Activated T-cell treated with anti-CD3 and anti-CD28 coated beads, Interleukin-2, amount 50 U/mL, for 1 hour (primary cell): ENCODE data around the gene GOLGA6L10.
A peak's percentile ranks its signal among the peaks of the same experiment; 100 is the strongest.
"Not testable (repeated sequence)": the region's sequence is repeated elsewhere in the genome, so short reads cannot be mapped to it uniquely, and the experiment has no call there.

ENCODE experiments used
- DNase-seq: peaks from one replicate; pipeline ENCODE4 v3.0.0-alpha.2; 2020

The GOLGA6L10 gene, protein sequence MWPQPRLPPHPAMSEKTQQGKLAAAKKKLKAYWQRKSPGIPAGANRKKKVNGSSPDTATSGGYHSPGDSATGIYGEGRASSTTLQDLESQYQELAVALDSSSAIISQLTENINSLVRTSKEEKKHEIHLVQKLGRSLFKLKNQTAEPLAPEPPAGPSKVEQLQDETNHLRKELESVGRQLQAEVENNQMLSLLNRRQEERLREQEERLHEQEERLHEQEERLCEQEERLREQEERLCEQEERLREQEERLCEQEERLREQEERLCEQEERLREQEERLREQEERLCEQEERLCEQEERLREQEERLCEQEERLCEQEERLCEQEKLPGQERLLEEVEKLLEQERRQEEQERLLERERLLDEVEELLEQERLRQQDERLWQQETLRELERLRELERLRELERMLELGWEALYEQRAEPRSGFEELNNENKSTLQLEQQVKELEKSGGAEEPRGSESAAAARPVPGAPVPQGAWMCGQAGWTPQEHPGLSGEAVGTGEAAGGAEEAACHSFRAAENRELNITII

DNA sequence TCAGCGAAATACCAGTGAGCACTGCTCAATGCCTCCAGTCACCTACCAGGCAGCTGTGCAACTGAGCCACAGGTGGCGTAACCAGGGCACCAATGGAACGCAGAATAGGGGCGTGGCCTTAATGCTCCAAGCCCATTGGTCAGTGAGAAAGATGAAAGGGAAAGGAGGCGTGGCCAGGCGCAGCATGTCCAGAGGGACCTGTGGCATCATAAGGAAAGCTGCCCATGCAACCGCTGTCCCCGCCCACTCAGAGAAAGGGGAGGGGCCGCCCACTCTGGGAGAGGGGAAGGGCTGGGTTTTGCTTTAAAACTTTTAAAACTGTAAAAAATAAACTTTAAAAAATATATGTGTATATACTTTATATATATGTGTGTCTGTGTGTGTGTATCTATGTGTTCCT, at the start of gene GOLGA6L10:
Gene GOLGA6L10 (minus strand): TSS at position 101 of the 400 bp plus-strand sequence. CDS start 100 bp downstream, at position 1.
- DNase-seq: not testable (repeated sequence)

DNA sequence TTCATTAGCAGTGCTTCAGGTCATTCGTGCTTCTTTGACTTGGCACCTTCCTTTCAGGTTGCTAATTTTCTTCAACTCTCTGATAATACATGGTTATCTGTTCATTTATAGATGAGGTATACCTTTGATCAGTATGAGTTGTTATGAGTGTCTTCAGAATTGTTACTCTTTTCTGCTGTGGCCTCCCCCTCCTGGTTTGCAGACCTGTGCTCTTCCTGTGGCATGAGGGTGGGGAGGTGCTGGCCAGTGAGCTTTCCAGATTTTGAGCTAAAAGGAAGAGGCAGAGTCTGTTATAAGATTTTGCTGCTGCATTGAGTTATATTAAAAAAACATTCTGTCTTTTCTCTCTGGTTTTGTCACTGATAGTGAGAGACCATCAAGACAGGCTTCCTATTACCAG, 49.5 kb upstream of the GOLGA6L10 start:
- no peak for DNase-seq

DNA sequence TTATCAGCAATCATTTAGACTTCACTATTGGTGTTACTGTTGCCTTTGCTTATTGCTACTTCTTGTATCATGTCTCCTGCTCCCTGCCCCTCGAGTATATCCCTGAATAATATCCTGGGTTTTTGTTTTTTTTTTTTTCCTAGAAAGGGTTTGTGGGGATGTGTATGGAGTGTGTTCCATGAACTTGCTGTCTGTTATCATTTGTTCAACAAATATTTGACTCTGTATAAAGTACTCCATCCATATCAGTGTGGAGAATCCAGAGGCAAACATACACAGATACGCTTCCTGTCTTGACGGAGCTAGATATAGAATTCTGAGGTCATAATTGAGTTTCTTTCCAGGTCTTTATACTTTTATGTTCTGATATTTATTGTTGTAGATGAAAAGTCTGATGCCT, 48.5 kb upstream of the GOLGA6L10 start:
- no peak for DNase-seq

DNA sequence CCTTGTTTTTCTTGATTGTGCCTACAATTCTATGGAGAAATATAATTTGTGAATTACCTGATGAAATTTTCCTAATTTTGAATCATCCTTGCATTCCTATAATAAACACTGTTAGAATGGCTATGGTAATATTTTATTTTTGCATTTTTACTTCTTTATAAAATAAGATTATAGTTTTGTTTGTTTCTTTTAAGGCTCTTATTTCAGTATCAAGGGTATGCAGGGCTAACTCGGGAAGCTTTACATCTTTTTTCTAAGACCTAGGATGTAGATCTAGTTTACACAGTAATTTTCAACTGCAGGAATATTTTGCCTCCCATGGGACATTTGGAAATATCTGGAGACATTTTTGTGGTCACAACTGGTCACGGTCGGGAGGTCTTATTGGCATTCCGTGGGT, 46.5 kb upstream of the GOLGA6L10 start:
- DNase-seq: not testable (repeated sequence)

DNA sequence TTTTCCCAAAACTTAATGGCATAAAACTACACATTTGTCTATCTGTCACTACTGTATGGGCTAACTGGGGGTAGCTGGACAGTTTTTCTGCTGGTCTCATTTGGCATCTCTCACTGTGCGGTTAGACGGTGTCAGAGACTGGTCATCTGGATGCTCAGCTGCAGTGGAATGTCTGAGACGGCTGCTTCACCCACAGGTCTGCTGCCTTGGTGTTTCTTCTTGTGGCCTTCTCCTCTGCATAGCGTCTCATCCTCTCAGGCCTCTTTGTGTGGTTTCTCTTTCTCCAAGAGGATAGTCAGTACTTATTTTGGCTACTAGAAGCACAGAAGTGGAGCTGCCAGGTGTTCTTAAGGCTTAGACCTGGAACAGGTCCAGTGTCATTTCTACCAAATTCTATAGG, 44.4 kb upstream of the GOLGA6L10 start:
- DNase-seq: no peak

DNA sequence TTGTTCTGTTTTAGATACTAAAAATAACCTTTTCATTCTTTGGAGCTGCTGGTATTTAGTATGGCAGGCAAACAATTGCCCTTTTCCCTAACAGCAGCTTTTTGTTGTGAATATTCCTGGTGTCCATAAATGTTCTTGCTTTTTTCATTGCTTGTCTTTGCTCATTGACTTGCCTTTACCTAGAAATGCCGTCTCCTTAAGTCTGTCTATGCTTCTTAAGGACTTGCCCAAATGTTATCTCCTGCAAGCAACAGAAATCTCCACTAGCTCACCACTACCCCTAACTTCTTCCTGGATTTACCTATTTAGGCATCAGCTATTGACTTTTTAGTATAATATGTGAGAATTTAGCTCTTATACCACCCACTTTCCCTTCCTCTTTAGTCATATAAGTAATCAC, 42.8 kb upstream of the GOLGA6L10 start:
- DNase-seq: not testable (repeated sequence)

DNA sequence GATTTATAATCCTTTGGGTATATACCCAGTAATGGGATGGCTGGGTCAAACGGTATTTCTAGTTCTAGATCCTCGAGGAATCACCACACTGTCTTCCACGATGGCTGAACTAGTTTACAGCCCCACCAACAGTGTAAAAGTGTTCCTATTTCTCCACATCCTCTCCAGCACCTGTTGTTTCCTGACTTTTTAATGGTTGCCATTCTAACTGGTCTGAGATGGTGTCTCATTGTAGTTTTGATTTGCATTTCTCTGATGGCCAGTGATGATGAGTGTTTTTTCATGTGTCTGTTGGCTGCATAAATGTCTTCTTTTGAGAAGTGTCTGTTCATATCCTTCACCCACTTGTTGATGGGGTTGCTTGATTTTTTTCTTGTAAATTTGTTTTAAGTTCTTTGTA, 40.9 kb upstream of the GOLGA6L10 start:
- not testable (repeated sequence) for DNase-seq

DNA sequence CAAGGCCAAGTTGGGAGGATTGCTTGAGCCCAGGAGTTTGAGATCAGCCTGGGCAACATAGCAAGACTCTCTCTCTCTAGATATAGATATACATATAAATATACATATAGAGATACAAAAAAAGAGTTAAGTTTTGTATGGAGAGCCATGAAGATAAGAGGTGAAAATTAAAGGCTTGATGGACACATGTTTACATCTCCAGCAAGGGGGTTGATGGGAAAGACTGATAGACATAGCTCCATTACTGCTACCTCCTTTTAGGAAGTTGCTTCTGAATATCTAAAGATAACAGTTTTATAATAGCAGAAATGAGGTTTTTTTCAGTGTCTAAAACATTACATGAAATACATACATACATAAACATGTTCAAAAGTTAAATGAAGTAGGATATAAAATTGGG, 37.9 kb upstream of the GOLGA6L10 start:
- not testable (repeated sequence) for DNase-seq

DNA sequence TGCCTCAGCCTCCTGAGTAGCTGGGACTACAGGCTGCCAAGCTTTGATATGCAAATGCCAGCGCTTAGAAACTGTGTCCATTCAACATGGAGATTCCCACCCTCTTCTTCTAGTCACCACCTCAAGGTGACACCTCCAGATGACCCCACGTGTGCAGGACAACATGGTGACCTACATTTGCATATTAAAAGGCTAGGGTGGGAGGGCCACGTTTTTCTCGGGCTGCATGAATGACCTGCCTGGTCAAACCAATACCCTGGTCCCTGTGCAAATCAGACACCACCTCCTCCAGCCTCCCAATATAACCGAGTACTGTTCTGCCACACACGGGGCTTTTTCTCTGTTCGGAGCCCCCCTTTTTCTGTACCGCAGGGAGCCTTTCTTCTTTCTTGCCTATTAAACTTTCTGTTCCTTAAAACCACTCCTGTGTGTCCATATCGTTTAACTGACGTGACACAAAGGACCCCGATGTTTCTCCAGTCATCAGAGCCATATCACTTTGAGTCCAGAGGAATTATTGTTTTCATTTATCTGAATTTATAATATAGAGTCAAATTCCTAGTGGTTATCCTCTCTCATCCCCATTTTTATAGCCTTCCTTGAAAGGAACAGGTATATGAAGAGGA, 32.2 kb upstream of the GOLGA6L10 start:
- DNase-seq: not testable (repeated sequence)

DNA sequence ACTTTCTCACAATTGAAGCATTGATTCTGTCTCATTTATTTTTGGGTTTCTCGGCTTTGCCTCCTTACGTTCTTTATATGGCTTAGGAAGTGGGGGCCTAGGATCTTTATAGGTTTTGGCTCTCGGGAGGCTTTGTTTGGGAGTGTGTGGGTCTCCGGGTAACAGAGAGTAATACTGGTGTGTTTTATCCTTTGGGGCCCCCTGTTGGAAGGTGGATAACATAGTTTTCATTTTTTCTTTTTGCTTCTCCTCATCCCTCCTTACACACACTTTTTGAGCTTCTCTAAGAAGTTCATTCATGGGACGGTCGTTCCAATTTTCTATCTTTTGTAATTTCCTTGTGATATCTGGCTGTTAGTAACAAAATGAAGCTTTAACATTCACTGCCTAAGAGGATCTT, 30.3 kb upstream of the GOLGA6L10 start:
- not testable (repeated sequence) for DNase-seq

DNA sequence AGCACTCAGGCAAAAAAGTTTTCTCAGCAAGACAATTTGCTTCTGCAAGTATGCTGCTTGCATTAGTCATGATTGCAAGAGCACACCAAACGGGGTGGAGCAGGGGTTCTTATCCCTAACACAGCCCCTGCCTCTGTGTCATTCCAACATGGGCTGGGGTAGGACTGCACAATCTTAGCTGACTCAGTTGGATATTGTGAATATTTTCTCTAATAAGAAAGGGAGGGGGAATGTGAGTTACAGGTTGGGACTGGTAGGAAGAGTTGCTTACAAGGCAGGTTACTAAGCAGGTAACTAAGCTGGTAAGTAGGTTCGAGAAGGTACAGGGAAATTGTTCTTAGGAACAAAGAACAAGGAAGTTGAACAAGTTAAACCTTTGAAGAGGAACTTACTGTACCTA, 24.4 kb upstream of the GOLGA6L10 start:
- not testable (repeated sequence) for DNase-seq

DNA sequence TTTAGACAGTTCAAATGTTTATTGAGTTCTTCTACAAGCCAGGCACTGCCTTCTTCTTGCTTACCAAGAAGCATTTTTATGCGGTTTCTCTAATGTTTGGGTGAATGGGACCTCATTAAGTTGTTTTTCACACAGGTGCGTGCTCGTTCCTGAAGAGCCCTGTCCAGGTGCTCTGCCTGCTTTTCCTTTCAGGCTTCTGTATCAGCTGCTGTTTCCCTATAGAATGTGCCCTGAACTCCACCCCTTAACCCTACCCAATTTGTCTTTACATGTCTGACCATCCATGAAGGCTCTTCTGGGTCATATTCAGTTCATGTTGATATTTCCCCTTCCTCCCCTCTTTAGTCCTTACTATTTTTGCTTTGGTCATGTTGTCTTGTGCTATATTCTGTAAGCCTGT, 22.4 kb upstream of the GOLGA6L10 start:
- no peak for DNase-seq

DNA sequence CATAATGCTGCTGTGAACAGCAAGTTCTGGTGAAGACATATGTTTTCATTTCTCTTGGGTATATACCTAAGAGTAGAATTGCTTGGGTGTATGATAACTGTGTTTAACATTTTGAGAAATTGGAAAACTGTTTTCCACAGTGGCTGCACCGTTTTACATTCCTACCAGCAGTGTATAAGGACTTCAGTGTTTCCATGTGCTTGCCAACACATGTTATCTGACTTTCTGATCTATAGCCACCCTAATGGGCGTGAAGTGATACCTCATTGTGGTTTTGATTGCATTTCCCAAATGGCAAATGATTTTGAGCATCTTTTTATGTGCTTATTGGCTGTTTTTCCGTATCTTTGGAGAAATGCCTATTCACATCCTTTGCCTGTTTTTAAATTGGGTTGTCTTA, 18.5 kb upstream of the GOLGA6L10 start:
- not testable (repeated sequence) for DNase-seq

DNA sequence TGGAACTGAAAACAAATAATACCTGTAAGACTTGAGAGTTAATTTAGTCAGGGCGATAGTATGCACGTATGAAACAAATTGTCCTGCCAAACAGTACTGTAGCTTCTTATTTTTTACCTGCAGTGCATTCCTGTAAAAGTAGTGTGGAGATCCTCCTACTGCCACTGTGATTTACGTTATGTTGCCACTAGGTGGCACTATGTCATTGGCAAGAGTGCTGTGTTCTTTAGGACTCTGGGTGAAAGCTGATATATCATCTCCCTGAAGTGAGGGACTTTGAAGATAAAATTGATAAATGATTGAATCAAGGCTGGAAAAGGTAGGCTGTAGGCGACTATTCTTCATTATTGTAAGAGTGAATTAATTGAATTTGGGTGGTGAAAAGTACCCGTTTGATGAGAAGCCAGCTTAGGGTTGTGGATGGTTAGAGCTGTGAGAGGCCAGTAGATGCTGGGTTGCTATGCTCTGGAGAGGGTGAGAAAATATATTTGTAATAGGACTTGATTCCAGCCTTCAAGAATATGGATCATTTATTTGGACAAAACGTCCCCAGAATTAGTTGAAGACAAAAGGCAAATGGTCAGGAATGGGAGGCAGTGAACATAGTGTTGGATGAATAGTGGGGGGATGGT, 16.5 kb upstream of the GOLGA6L10 start:
- peak; percentile 18 for DNase-seq

DNA sequence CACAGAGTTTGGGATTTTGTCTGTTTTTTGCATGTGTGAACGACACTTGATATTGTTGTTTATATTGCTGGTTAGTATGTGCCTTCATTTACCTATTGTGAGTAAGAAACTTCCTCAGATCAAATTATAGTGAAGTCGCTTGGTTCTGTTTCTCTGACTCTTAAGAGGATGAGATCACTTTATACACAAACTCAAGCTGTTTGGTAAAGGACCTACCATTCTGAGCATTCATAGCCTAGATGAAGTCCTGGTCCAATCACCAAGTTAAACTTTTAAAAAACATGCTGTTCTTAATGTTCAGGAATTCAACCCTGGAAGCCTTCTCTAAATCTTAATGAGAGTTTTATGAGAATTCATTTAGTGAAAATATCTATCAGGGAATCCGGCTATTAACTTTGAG, 15.3 kb upstream of the GOLGA6L10 start:
- not testable (repeated sequence) for DNase-seq

DNA sequence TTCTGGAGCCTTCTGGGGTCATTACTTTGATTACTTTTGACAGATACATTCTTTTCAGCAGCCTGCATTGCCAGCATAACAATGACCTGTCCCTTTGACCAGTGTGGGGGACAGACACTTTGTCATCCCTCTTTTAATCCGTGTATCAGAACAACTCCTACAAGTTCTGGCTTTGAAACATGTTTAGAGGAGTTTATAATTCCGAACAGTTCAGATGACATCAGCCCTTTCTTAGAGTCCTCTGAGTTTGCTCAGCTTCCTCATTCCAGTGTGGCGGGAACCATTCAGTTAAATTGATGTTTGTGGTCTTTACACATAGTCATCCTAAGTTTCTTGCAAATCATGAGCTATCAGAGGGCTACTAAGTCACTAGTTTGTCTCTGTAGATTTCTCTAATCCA, 13.5 kb upstream of the GOLGA6L10 start:
- not testable (repeated sequence) for DNase-seq

DNA sequence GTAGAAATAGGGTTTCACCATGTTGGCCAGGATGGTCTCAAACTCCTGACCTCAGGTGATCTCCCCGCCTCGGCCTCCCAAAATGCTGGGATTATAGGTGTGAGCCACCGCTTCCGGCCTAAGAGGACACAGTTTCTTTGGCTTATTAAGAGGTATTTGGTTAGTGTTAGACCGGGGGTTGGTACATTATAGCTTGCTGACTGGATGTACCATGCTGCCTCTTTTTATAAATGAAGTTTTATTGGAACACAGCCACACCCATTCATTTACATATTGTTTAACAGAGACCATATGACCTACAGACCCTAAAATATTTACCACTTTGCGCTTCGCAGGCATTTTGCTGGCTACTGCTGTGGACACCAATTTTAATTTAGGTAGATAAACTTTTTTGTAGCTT, 11.3 kb upstream of the GOLGA6L10 start:
- DNase-seq: not testable (repeated sequence)

DNA sequence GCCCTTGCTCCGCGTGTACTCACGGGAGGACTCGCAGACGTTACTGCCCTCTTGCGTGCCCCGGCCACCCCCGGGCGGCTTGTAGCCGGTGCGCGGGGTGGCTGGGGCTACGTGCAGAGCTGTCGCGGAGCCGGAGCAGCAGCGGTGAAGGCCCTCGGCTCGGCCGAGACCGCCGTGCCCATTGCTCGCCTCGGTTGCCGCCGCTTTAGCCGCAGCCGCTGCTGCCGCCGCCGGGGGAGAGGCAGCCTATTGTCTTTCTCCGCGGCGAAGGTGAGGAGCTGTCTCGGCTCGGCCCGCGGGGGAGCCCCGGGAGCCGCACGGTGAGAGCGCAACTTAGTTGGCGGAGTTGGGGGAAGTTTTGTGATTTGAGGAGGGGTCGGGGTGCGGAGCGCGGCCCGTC, 5.8 kb upstream of the GOLGA6L10 start:
- DNase-seq: not testable (repeated sequence)

DNA sequence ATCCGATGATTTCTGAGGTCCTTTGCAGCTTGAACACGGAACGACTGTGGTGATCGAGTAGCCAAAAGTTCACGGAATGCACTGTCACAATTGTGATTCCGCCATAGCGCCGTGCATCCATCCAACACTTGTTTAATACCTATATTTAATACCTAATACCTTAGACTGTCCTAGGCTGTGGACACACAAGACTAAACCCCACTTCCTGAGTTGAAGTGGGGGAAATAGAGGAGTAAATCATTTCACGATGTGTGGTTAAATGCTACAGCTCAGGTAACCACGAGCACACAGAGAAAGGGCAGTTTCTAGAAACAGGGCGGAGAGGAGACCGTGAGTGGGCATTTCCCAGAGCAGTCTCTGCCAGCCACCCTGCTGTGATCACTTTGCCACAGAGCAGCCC, 5.3 kb upstream of the GOLGA6L10 start:
- DNase-seq: not testable (repeated sequence)

DNA sequence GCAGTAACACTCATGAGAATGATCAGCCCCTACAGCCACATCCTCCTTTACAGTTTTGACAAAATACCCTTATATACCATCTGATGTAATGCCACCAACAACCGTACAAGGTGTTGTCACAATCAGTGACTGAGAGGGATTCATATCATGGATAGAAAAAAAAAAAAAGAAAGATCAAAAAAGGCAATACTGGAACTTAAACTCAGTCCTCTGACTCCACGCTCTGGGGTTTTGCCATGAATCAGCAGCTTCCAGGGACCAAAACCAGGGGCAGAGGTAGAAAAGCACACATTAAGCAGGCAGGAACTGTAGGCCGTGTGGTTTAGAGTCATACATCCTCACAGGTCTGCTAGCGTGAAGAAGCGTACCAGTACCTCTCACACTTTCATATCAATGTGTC, 1.6 kb downstream of the GOLGA6L10 start:
- not testable (repeated sequence) for DNase-seq

DNA sequence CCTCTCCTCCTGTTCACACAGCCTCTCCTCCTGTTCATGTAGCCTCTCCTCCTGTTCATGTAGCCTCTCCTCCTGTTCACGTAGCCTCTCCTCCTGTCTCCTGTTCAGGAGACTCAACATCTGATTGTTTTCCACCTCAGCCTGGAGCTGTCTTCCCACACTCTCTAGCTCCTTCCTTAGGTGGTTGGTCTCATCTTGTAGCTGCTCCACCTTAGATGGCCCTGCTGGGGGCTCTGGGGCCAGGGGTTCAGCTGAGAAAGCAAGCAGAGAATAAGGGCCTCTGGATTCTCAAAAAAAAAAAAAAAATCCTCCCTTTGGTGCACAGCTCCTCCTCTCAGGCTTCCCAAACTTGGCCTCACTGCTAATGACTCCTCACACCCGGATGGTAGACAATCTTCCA, 4.1 kb downstream of the GOLGA6L10 start:
- DNase-seq: not testable (repeated sequence)

DNA sequence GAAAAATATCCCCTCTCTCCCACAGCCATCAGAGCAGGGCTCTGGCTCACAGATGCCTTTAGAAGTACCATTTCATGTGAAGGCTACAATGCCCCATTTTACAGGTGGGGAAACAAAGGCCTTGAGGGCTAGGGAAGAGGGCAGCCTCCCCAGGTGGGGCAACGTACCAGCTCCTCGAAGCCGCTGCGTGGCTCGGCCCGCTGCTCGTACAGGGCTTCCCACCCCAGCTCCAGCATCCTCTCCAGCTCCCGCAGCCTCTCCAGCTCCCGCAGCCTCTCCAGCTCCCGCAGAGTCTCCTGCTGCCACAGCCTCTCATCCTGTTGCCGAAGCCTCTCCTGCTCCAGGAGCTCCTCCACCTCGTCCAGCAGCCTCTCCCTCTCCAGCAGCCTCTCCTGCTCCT, 4.9 kb downstream of the GOLGA6L10 start:
- DNase-seq: not testable (repeated sequence)

DNA sequence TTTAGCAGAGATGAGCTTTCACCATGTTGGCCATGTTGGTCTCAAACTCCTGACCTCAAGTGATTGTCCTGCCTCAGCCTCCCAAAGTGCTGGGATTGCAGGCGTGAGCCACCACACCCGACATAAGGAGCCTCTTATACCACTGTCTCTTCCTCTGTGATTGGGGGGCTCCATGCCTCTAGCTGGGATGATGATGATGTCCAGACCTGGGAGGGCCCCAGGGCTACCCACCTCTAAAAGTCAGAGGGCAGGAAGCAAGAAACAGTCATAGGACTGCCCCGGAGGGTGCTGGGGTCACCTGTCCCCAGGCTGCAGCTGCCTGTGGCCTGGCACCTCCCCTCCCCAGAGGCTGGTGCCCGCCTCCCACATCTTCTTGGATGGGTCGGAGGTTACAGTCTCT, 5.4 kb downstream of the GOLGA6L10 start:
- DNase-seq: not testable (repeated sequence)
